Measurements from ENCODE around the gene LGALS9.
"Not testable (repeated sequence)": the region's sequence is repeated elsewhere in the genome, so short reads cannot be mapped to it uniquely, and the experiment has no call there.

The LGALS9 gene

DNA sequence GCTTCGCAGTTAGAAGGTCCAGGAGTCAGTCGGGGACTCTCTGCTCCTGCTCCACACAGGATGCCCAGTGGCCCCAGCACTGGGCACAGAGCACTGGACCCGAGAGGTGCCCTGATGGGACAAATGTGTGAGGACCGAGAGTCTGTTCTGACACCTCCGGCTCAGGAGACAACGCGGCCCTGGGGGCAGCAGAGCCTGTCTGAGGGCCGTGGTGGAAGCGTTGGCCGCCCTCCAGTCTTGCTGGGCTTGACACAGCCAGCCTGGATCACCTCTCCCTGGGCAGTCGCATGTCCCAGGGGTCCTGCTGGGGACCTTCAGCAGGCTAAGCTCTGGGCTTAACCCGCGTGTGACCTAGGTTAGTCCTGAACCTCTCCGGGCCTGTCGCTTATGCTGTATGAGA lies 23.1 kb downstream of the LGALS9 start:
- Histone ChIP-seq H3K4me3 (no peak overlapping the region), H3K27ac (no peak overlapping the region), H3K9ac (ENCODE audit: insufficient read length) (no peak overlapping the region), H3K9me3 (ENCODE audit: low read depth, low read length) (no peaks in the 10 kb centered on the region), H3K36me3 (ENCODE audit: insufficient read depth, low read length) (no peaks in the 10 kb centered on the region)
- TF ChIP-seq FOXP2 (optimal IDR thresholded peaks at IDR 0.05; ENCODE audit: control extremely low read depth, extremely low read length, insufficient read depth) (no peak), EZH2 (IDR thresholded peaks at IDR 0.05) (no peak), POLR2AphosphoS5 (IDR thresholded peaks at IDR 0.05; ENCODE audit: borderline replicate concordance, low read depth, low read length) (no peak)
- no peak for DNase-seq (ENCODE audit: low read depth, low spot score)

DNA sequence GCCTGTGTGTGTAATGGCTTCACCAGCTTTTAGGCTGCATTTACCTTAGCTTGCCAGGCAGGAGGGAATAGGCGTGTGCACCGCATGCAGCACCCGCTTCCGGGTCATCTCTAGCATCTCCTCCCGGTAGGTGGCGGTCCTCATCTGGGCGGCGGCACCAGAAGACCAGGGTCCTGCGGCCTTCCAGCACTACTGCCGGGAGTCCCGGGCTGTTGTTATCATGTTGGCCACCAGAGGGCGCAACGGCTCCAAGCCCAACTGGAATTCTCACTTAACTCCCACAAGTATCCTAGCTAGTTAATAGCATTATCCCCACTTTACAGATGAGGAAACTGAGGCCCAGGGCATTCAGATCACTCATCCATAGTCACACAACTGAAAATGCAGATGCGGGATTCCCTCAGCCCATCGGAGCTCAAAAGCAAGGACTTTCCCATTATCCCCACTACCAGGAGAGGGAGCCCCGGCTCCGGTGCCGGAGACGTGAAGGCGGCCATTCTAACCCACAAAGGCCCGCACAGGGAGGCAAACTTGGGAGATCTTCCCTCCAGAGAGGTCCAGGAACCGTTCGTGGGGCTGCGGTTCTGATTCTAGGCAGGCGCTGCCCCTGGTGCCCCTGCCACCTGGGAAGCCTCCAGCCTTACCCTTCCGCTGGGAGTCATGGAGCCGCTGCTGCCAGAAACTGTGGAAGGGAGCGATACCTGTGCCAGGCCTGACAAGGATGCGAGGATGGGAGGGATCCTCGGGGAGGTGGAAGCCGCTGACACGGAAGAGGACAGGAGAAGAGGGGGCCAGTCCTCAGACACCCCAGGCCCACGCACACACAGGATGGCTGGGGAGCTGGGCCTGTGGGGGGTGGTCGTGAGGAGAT lies 23.9 kb downstream of the LGALS9 start:
- Histone ChIP-seq H3K36me3 (ENCODE audit: insufficient read depth, low read length) (no peaks in the 10 kb centered on the region), H3K4me3 (no peak overlapping the region), H3K9me3 (ENCODE audit: low read depth, low read length) (no peaks in the 10 kb centered on the region), H3K27ac (no peak overlapping the region), H3K9ac (ENCODE audit: insufficient read length) (no peak overlapping the region)
- TF ChIP-seq FOXP2 (optimal IDR thresholded peaks at IDR 0.05; ENCODE audit: control extremely low read depth, extremely low read length, insufficient read depth) (no peak), EZH2 (IDR thresholded peaks at IDR 0.05) (no peak), POLR2AphosphoS5 (IDR thresholded peaks at IDR 0.05; ENCODE audit: borderline replicate concordance, low read depth, low read length) (no peak)
- DNase-seq (ENCODE audit: low read depth, low spot score) = no peak

DNA sequence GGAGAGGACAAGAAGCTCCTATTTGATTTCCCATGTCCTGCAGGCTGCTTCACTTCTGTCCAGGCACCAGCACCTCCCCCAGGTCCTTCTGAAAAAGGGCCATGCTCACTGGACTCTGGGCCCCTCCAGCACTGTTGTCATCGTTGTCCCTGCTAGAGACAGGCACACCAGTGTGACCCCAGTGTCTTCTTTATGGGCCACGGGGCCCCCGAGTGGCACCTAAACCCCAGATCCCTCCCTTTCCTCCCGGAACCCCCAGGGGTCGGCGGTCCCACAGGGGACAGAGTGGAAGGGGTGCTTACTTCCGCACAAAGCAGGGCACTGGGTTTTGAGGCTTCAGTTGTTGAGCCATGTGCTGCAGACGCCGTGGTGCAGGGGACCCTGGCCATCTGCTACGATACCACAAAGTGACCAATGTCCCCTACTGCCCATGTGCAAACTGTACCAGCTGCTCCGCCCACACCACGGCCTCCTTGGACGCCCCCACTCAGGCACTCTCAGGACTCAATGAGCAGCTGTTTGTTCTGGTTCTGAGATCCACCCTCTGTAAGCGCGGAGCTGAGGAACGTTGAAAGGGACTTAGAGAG lies 24.6 kb downstream of the LGALS9 start:
- H3K9me3 ChIP-seq (ENCODE audit: low read depth, low read length); H3K9ac ChIP-seq (ENCODE audit: insufficient read length); H3K4me3 ChIP-seq; DNase-seq (ENCODE audit: low read depth, low spot score); H3K36me3 ChIP-seq (ENCODE audit: insufficient read depth, low read length); H3K27ac ChIP-seq: not testable (repeated sequence)

DNA sequence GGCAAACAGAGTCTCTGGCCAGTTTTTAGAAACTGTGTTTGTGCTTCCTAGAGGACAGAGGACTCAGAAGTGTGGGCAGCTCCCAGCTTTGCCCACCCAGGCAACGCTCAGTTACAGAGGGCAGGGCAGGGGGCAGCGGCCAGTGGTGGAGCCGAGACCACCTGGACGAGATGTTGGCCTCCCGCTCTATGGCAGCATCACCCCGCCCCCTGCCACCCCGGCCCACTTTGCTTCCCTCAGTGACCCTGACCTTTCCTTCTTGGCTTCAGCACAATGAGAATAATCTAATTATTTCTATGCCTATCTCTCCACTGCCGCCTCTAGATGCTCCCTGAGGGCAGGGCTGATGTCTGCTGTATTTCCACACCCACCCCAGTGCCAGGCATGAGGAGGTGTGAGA lies 25.6 kb downstream of the LGALS9 start:
- H3K9me3 ChIP-seq (ENCODE audit: low read depth, low read length); H3K36me3 ChIP-seq (ENCODE audit: insufficient read depth, low read length); H3K4me3 ChIP-seq; DNase-seq (ENCODE audit: low read depth, low spot score); H3K27ac ChIP-seq; H3K9ac ChIP-seq (ENCODE audit: insufficient read length): not testable (repeated sequence)

DNA sequence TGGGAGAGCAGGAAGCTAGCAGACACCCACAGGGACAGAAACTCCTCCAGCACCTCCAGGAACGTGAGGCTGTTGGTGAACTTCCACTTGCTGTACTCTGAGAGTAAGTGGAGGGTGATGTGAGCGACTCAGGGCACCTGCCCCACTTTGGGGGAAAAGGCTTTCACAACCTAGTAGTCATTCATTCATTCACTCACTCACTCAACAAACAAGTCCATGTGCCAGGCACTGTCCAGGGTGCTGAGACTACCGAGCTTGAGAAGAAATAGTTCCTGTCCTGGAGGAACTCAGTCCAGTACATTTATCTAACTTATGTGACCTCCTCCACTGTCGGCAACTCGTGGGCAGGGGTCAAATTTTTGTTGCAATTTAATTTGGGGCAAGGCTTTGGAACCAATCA lies 26.6 kb downstream of the LGALS9 start:
- Histone ChIP-seq H3K9ac (ENCODE audit: insufficient read length) (no peak overlapping the region), H3K27ac (no peak overlapping the region), H3K9me3 (ENCODE audit: low read depth, low read length) (no peaks in the 10 kb centered on the region), H3K36me3 (ENCODE audit: insufficient read depth, low read length) (no peaks in the 10 kb centered on the region), H3K4me3 (no peak overlapping the region)
- no peak for DNase-seq (ENCODE audit: low read depth, low spot score)
- TF ChIP-seq POLR2AphosphoS5 (IDR thresholded peaks at IDR 0.05; ENCODE audit: borderline replicate concordance, low read depth, low read length) (no peak), FOXP2 (optimal IDR thresholded peaks at IDR 0.05; ENCODE audit: control extremely low read depth, extremely low read length, insufficient read depth) (no peak), EZH2 (IDR thresholded peaks at IDR 0.05) (no peak)

DNA sequence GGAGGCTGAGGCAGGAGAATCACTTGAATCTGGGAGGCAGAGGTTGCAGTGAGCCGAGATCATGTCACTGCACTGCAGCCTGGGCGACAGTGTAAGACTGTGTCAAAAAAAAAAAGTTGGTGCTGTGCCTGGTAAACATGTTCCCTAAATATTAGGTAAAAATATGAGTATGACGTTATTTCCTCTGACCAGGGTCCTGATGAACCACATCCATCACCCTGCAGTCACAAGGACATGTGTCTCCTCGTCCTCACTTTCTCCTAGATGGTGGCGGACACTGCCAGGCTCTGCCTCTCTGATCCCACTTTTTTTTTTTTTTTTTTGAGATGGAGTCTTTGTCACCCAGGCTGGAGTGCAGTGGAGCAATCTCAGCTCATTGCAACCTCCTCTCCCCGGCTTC lies 28.7 kb downstream of the LGALS9 start:
- DNase-seq (ENCODE audit: low read depth, low spot score) = no peak
- Histone ChIP-seq H3K4me3 (no peak overlapping the region), H3K9ac (ENCODE audit: insufficient read length) (no peak overlapping the region), H3K27ac (no peak overlapping the region), H3K36me3 (ENCODE audit: insufficient read depth, low read length) (no peaks in the 10 kb centered on the region), H3K9me3 (ENCODE audit: low read depth, low read length) (no peaks in the 10 kb centered on the region)
- TF ChIP-seq FOXP2 (optimal IDR thresholded peaks at IDR 0.05; ENCODE audit: control extremely low read depth, extremely low read length, insufficient read depth) (no peak), POLR2AphosphoS5 (IDR thresholded peaks at IDR 0.05; ENCODE audit: borderline replicate concordance, low read depth, low read length) (no peak), EZH2 (IDR thresholded peaks at IDR 0.05) (no peak)

DNA sequence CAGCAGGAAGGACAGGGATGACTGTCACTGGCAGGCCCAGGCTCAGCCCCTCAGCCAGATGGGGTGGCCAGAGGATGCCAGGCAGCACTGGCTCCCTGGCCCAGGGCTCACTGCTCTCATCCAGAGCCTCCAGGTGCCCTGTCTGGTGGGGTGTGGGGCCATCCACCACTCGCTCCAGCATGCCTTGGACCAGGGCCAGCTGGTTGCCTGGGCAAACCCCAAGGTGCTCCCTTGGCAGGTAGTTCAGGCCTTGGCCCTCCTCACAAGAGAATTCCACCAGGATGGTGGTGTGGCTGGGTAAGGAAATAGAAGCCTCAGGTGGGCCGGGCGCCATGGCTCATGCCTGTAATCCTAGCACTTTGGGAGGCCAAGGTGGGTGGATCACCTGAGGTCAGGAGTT lies 29.4 kb downstream of the LGALS9 start:
- H3K27ac ChIP-seq = no peak overlapping the region
- H3K9ac ChIP-seq (ENCODE audit: insufficient read length) = no peak overlapping the region
- H3K36me3 ChIP-seq (ENCODE audit: insufficient read depth, low read length) = no peaks in the 10 kb centered on the region
- no peak for TF ChIP-seq EZH2 (IDR thresholded peaks at IDR 0.05)
- TF ChIP-seq FOXP2 (optimal IDR thresholded peaks at IDR 0.05; ENCODE audit: control extremely low read depth, extremely low read length, insufficient read depth) = no peak
- TF ChIP-seq POLR2AphosphoS5 (IDR thresholded peaks at IDR 0.05; ENCODE audit: borderline replicate concordance, low read depth, low read length) = no peak
- no peak for DNase-seq (ENCODE audit: low read depth, low spot score)
- no peaks in the 10 kb centered on the region for H3K9me3 ChIP-seq (ENCODE audit: low read depth, low read length)
- no peak overlapping the region for H3K4me3 ChIP-seq

DNA sequence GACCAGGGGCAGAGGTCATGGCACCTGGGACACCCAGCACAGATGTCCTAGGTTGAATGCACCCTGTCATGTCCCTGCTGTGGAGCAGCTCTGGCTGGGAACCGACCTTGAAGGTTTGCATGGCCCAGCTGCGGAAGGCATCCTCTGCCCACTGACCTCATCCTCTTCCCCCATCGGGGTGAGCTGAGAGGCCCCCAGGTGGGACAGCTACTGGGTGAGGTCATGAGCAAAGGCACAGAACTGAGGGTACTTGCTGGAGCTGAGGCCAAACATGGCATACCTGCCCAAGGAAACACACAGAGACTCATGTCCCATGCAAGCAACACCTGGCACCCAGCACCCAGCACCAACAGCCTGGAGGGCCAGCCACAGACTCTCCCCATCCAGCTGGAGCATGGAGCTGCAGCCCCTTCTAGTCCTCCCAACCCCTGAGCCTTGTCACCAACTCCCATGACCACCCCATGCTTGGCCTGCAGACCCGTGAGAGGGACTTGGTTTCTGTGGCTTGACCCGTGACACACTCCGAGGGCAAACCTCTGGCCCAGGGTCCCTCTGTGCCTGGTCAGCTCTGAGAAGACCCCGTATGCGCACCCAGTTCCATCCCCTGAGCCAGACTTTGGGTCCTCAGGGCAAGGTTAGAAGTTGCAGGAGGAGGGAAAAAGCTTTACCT lies 33.1 kb downstream of the LGALS9 start:
- no peak for TF ChIP-seq FOXP2 (optimal IDR thresholded peaks at IDR 0.05; ENCODE audit: control extremely low read depth, extremely low read length, insufficient read depth)
- no peak for TF ChIP-seq EZH2 (IDR thresholded peaks at IDR 0.05)
- no peak overlapping the region for H3K9ac ChIP-seq (ENCODE audit: insufficient read length)
- no peak overlapping the region for H3K27ac ChIP-seq
- H3K4me3 ChIP-seq = no peak overlapping the region
- no peaks in the 10 kb centered on the region for H3K9me3 ChIP-seq (ENCODE audit: low read depth, low read length)
- no peaks in the 10 kb centered on the region for H3K36me3 ChIP-seq (ENCODE audit: insufficient read depth, low read length)
- DNase-seq (ENCODE audit: low read depth, low spot score) = no peak

DNA sequence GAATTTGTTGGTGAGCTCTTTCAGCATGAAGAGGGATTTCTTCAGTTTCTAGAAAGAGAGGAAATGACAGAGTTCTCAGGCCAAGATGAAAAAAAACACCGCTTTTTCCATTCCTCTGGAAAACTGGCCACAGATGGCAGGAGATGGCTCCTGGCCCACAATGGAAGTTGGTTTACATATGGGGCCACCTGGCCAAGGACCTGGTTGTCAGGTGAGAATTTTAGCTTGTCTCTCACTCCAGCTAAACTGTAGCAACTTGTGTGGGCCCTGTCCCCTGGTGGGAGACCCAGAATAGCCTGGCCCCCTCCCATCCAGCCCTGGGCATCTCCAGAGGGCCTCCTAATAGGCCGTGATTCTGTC lies 33.6 kb downstream of the LGALS9 start:
- TF ChIP-seq FOXP2 (optimal IDR thresholded peaks at IDR 0.05; ENCODE audit: control extremely low read depth, extremely low read length, insufficient read depth) (no peak), EZH2 (IDR thresholded peaks at IDR 0.05) (no peak)
- Histone ChIP-seq H3K36me3 (ENCODE audit: insufficient read depth, low read length) (no peaks in the 10 kb centered on the region), H3K4me3 (no peak overlapping the region), H3K27ac (no peak overlapping the region), H3K9me3 (ENCODE audit: low read depth, low read length) (no peaks in the 10 kb centered on the region), H3K9ac (ENCODE audit: insufficient read length) (no peak overlapping the region)
- no peak for DNase-seq (ENCODE audit: low read depth, low spot score)

Data from SK-N-MC (cell line).